ENCODE results near the gene CD47.

DNA sequence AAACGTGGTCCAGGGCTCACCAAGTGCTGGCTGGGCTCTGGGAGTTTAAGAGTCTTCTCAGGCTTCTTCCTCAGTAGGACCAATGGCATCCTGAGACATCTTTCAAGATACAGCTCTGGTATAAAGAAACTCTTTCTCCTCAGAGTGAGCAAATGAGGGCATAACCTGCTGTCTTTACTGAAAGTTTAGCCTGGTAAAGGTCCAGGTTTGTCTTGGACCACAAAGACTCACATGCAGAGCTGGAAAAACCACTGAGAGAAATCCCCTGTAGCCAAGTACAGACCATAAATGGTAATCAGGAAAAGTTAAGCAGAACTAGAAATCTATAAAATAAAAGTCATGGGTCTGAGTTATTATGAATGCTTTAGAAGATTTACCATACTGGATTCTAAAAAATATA, 23.1 kb downstream of the CD47 start:
- no peak for TF ChIP-seq MEIS1 (CRISPR knock-in tag; IDR thresholded peaks at IDR 0.05; ENCODE audit: borderline replicate concordance)
- no peak for TF ChIP-seq DPF2 (CRISPR knock-in tag; IDR thresholded peaks at IDR 0.05; ENCODE audit: borderline replicate concordance, low read depth)
- TF ChIP-seq ZNF766 (CRISPR knock-in tag; IDR thresholded peaks at IDR 0.05; ENCODE audit: borderline replicate concordance), result no peak
- TF ChIP-seq POLR2A (IDR thresholded peaks at IDR 0.05; ENCODE audit: insufficient read depth in 1 of 2, low read depth in 2 of 2, low read length in 2 of 2), result no peak
- TF ChIP-seq, protein P1, sequence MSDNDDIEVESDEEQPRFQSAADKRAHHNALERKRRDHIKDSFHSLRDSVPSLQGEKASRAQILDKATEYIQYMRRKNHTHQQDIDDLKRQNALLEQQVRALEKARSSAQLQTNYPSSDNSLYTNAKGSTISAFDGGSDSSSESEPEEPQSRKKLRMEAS (IDR thresholded peaks at IDR 0.05), result no peak
- TF ChIP-seq YY1 (IDR thresholded peaks at IDR 0.05; ENCODE audit: insufficient read depth, insufficient replicate concordance, low read depth, low read length), result no peak
- TF ChIP-seq CTCF (CRISPR knock-in tag; IDR thresholded peaks at IDR 0.05), result no peak
- TF ChIP-seq POLR2AphosphoS5 (IDR thresholded peaks at IDR 0.05; ENCODE audit: low read depth, low read length), result no peak
- no peak for TF ChIP-seq FOXK1 (CRISPR knock-in tag; IDR thresholded peaks at IDR 0.05; ENCODE audit: borderline replicate concordance, low read depth)
- TF ChIP-seq ZNF557 (CRISPR knock-in tag; IDR thresholded peaks at IDR 0.05), result no peak
- no peak for TF ChIP-seq PCBP2 (optimal IDR thresholded peaks at IDR 0.05; ENCODE audit: low read depth, low read length, poor library complexity, severe bottlenecking)
- TF ChIP-seq CREB1 (IDR thresholded peaks at IDR 0.05), result no peak
- TF ChIP-seq CREB1 (CRISPR knock-in tag; IDR thresholded peaks at IDR 0.05), result no peak
- no peak for TF ChIP-seq ZNF343 (CRISPR knock-in tag; IDR thresholded peaks at IDR 0.05)
